ENCODE results near the gene PRAC2.

The PRAC2 gene

DNA sequence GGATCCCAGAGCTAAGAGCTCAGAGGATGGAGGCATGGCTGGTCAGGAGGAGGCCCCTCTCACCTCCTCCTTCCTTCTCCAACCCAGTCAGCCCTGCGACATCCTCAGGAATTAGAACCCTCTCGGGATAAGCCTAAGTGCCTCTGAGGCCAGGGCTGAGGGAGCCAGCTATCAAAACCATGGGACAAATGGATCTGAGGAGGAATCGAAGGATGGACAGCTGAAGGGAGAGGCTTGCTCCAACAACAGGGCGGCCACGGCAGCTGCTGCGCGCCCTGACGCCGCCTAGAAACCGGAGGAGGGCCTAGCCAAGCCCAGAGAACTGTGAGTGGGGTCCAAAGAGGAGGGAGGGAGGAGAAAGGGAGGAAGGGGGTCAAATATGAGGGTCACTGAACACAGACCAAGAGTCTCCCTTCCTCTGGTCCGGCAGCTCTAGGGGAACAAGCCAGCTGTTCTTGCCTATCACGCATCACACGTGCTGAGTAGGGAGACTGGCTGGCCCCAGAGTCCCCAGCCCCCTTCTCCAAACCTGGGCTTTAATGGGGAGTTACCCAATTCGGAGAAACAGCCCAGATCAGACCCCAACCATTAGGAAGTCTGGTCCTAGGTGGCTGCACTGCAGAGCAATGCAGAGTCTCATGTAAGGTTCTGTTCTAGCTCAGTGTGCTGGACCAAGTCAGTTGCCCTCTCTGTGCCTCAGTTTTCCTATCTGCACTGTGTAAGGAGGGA lies 11.5 kb downstream of the PRAC2 start:
- no peak for DNase-seq

GRCh38 chr17:48735062-48735351 lies 12.0 kb downstream of the PRAC2 start:
- DNase-seq = no peak

GRCh38 chr17:48737330-48738043 lies 14.5 kb downstream of the PRAC2 start:
- no peak for DNase-seq

DNA sequence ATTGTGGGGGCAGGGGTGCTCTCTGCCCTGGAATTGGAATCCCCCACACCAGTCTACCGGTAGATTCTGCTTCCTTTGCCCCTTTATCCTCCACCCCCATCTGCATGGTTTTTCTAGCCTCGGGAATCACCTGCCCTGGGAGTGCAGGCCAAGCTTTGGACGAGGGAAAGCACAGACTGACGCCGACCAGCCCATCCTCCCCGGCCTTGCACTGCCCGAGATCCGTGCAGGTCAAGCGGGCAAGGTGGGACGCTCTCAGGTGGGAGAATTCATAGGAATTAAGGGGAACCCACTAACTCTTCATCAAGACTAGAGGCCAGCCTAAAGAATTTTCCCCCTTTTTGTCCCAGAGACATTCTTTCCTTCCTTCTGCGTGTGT lies 15.4 kb downstream of the PRAC2 start:
- no peak for DNase-seq

GRCh38 chr17:48738803-48739526 lies 16.0 kb downstream of the PRAC2 start:
- no peak for DNase-seq

- no peak for DNase-seq
These were observed 17.6 kb downstream of the PRAC2 start for GRCh38 chr17:48740537-48740936.

- DNase-seq = no peak
These were observed 22.6 kb downstream of the PRAC2 start for GRCh38 chr17:48745381-48746275.

- no peak for DNase-seq
These were observed 24.0 kb downstream of the PRAC2 start for GRCh38 chr17:48746916-48747444.

- DNase-seq = no peak
These were observed 24.7 kb downstream of the PRAC2 start for GRCh38 chr17:48747445-48748363.

DNA sequence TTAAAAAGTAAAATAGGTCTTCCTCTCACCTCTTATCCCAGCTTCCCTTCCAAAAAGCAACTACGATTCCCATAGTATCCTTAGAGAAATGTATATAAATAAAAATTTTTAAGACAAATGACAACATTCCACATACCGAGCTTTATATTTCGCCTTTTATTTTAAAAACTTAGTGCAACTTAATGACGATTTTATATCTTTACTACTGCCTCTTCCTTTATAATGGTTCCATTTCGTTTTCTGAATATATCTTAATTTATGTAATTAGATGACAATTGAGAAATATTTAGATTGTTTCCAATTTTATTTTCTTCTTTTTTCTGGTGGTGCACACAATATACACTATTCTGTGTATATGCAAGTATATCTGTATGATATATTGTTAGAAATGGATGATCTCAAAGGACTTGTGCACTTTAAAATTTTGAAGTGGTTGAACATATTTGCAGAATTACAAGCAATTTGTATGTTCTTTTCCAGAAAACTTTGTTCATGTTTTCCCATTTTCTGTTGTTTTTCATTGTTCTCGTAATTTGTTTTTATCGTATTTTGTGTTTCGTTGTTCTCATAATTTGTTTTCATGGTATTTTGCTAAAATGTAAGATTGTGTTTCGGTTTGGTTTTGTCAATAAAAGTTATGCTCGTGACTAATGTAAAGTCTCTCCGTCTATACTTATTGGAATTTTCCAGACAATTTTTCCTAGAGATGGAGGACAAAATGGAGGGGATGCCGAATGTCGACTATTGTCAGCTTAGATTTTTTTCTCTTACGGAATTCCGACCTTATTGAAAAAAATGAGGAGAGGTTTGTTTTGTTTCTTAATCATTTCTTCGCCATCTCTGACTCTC lies 26.0 kb downstream of the PRAC2 start:
- no peak for DNase-seq

DNA sequence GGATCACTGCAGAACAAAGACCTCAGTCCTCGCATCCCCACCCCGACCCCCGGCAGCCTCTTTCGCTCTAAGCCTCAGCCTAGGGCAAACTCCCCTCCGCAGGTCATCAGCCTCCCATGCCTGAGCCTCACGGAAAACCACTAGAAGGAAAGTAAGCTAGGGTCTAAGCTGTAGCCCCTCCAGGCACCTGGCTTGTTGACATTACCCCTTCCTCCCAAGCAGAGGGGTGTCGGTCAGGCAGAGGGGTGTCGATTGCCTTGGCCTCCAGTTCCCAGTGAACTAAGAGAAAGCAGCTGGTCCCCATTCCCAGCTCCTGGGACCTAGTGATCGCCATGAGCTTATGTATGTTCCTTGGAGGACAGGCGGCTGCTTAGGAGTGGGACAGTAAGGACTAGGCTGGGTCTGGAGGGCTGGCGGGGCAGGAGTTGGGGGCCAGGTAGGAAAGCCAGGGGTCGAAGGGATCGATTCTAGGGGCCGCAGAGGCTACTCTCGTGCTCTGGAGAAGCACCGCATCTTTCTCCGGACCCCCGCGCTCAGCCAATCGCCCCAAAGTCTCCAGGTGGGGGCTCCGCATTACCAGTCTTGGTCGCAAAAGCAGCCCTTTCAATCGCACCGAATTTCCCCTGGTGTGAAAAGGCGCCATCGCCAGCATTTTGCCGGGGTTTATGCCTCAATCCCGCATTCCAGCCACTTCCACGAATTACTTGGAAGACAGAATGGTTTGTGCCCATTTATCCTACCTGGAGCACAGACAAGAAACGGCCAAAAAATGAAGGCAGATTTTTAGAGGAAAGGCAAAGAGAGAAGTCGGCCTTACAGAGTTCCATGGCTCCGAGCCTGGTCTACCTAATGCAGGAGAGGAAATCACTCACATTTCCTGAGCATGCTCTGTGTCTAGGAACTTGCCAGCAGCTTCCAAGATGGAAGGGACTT lies 26.9 kb downstream of the PRAC2 start:
- no peak for DNase-seq

DNA sequence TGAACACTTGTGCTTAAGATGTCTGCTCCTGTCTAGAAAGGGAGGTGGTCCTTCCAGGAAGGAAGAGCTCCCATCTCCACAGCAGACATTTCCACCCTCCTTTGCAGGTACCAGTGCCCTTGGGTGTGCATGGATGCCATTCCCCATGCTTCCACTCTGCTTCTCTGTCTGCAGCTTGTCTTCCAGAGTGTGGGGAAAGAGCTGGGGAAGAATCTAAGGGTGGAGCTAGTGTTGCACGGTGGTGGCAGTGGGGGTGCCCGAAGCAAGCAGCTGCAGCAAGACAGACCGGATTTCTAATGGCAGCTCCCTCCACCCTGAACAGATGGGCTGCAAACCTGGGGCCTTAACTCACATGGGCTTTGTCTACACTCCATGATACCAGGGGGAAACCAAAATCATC lies 28.2 kb downstream of the PRAC2 start:
- no peak for DNase-seq

DNA sequence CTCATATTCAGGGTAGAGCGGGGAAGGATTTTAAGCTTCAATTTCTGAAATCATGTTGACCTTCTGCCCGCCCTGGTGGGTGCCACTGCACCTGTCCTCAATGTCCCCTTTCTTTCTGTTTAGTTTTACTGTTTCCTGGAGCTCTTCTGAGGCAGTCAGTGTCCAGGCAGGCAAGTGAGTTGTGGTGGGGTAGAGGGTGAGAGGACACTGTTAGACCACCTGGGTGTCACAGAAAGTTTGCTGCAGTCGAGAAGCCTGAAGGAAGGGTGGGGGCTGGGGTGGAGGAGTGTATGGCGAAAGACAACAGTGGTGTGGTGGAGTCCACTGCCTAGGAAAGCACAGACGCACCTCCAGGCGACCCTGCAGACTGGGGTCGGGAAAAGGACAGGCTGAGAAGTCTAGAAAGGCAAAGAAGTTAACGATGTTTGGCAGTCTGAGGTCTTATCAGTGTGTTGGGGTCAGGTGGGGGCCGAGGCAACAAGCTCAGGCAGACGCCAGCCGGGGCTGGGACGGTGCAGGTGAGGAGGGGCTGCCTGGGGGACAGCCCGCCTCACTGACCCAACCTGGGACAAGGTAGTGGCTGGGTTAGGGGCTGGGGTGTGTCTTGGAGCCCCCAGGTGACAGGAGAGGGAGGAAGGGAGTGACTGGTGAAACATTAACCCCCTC lies 28.9 kb downstream of the PRAC2 start:
- DNase-seq = no peak

GRCh38 chr17:48752399-48753288 lies 29.7 kb downstream of the PRAC2 start:
- no peak for DNase-seq

GRCh38 chr17:48753794-48754499 lies 31.0 kb downstream of the PRAC2 start:
- DNase-seq = no peak

DNA sequence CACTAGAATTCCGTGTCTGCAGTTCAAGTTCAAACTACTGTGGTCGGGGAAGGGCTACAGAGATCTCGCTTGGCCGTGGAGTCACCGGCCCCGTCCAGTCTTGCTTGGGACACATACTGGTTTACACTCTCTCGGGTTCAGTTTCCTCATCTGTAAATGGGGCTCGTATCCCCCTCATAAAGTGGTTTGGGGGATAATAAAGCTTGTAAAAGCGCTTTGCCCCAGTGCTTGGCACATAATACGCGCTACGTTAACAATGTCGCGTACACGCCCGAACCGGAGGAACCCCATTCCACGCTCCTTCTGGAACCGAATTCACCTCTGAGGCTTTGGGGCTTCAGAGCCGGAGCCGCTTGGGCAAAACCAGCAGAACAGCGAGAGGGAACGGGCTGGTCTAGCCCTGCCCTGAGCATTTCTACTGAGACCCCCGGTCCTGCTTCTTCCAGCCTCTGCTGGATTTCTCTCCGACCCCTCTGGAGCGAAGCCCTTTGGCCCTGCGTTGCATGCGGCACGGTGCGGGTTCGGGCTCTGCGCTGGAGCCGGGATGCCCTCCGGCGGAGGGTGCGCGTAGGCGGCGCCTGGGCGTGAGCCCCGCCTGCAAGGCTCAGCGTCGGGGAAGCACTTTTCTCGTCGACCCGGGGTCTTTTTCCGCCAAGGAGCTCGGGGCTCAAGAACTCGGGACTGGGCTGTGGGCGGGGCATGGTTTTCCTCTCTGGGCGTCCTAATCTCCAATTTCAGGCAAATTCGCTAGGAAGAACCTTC lies 31.7 kb downstream of the PRAC2 start:
- DNase-seq = no peak

Data from activated T-cell treated with anti-CD3 and anti-CD28 coated beads, Interleukin-2, amount 50 U/mL, for 1 hour (primary cell).